GM21360 (cell line): ENCODE data around the gene SMTNL2.

Experiments
- ATAC-seq: cut with Tn5 transposase; IDR thresholded peaks from one replicate; pipeline ENCODE4 v1.9.1; 2021; ENCODE audit warnings: mild to moderate bottlenecking, moderate library complexity; ENCODE audit not compliant: unreplicated experiment

SMTNL2 gene

GRCh38 chr17:4545217-4545951 is 38.9 kb upstream of the SMTNL2 start:
- ATAC-seq, result no peak

- ATAC-seq, result no peak
Measured at GRCh38 chr17:4547118-4547906, 37.0 kb upstream of the SMTNL2 start.

DNA sequence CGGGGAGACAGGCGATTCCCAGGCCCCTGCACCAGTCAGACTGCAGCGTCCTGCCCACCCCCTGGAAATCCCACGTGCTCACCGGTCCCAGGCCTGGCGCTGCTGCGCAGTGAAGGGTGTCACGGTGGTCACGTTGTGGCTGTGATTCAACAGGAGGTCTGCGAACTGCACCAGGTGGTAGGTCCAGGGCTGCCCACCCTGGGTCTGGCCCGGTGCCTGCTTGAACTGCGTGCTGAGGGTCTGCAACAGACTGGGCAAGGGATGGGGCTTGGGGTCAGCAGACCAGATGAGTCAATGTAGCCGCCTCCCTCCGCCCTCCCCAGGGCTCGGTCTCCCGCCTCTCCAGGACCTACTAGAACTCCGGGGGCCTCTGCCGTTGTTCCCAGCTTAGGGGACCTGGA is 36.3 kb upstream of the SMTNL2 start:
- ATAC-seq, result no peak

GRCh38 chr17:4548721-4549531 is 35.4 kb upstream of the SMTNL2 start:
- no peak for ATAC-seq

DNA sequence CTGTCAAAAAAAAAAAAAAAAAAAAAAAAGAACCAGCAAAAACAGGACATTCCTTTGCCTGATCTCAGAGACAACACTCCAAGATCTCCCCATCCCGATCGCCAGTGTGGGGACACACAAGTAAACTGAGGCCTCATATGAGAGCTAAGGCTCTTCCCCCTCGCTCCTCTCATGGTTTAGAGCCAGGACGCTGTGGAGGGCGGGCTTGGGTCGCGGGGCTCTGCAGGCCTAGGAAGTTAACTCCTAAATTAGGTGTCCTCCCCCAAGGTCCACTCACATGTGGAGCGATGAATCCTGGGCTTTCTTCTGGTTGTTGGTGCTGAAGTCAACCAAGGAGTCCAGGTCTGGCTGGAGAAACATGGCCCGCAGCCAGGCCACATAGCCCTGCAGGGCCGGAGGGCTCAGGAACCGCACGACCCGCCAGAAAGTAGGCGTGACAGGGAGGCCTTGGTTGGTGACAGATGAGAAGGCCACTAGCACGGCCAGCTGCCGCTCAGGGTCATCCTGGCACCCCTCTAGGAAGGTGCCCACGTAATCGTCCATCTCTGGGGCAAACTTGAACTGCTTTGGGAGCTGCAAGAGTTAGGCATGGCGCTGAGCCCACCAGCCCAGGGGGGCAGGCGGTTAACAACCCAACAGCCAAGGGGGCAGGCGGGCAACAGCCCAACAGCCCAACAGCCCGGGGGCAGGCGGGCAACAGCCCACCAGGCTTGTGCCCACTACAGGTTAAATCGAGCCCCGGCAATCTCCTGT is 34.4 kb upstream of the SMTNL2 start:
- ATAC-seq, result no peak

DNA sequence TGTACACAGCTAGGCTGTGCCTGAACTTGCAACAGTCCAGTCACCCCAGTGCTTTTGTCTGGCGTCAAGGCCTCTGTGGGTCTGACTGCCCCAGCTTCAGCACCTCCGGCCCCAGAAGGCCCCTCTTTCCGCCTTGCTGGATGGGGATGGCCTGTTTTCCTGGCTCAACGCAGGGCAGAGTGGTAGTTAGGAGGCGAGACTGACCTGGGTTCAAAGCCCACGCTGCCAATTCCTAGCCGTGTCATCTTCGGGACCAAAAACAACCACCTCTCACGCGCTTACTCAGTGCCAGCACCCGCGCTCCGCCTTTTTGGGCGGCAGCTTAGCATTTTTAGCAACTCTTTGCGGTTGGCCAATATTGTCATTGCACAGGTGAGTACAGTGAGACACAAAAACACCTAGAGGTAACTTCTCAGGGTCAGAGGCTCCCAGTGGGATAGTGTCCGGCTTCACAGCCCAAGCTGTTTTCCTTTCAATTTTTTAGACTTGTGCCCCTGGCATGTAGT is 33.7 kb upstream of the SMTNL2 start:
- ATAC-seq, result no peak

DNA sequence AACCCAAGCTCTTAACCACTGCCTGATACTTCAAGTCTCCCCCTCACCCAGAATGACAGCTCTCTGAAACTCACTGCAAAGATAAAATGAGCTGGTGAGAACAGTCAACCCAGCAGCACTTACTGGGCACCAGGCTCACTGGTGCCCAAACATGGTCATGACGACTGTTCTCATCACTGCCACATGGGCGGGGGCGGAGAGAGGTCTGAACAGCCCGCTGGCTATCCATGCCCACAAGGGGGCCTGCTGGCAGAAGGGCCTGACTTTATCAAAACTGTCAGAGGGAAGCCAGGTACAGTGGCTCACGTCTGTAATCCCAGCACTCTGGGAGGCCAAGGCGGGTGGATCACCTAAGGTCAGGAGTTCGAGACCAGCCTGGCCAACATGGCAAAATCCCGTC is 33.2 kb upstream of the SMTNL2 start:
- no peak for ATAC-seq

DNA sequence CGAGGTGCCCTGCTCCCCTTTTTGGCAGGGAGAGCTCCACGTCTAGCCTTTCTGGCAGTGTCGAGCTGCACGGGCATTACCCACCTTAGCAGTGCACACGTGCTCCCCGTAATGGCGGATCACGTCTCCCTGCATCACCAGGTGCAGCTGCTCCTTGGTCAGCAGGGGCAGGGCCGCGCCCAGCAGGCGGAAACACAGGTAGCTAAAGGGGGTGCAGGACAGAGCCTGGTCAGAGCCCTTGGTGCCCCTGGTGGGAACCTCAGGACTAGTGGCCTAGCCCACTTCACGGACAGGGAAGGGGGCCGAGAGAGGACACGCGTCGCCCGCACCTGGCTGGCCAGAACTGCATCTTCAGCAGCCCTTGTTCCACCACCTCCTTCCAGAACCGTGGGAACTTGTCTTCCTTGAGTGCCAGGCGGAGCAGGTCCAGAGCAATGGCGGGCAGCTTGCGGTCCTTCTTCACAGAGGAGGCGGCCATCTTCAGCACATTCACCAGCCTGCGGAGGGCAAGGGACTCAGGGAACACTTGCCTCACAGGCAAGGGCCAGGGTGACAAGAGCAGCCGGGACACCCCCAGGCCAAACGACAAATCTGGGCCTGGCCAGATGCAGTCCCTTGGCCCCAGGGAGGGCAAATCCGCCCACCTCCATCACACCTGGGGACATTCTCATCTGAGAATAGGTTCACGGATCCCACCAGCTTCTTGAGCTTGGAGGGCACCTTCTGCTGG is 32.4 kb upstream of the SMTNL2 start:
- no peak for ATAC-seq

DNA sequence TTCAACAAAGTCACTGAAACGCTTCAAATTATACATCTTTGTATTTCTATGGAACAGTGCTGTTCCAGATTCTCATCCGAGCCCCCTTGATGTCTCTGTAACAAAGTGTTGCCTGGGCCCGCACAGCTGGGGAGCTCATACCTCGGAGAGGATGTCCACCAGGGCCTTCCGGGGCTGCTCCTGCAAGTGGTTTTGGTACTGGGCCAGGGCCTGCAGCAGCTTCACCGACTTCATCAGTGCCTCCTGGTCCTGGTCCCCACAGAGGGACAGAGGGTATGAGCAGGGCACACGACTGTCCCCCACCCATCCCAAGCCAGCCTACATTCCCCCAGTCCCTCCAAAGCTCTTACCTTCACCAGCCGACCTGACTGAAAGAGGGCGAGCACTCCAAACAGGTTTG is 30.7 kb upstream of the SMTNL2 start:
- no peak for ATAC-seq

- ATAC-seq, result no peak
Measured at GRCh38 chr17:4554441-4554996, 29.8 kb upstream of the SMTNL2 start.

DNA sequence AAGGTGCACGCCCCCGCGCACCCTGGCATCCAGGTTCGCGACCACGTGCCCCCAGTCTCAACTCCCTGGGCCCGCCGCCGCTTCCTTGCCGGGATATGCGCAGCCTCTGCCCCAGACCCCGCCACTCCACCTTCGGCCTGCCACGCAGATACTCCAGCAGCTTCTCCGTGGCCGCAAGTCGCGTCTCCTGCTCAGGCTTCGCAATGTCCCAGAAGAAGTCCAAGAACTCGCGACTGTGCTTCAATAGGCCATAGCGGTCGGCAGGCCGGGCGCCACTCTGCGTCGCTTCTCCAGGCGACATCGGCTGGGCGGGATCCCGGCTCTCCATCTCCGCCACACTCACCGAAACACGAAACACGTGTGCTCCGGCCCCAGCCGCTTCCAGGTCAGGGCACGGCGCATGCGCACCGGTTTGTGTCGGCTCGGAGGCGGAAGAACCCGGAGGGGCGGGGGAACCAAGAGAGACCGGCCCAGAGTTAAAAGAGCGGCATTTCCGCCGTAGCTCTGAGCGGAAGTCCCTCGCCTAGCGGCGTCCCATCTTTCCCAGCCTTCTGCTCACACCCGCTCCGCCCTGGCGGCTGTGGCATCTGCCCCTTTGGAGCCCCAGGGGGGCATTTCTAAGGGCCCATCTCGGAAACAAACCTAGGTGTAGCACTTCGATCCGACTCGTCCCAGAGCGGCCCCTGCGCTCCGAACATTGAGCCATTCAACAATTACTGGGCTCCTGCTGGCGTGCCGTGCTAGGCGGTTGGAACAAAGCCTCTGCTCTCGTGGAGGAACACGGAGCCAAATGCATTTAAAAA is 29.1 kb upstream of the SMTNL2 start, which contains the start of gene MYBBP1A:
MYBBP1A (minus strand) TSS at position 388 of the 803 bp plus-strand sequence; CDS start at position 328, 60 bp downstream.
- ATAC-seq, result peak; percentile 73

DNA sequence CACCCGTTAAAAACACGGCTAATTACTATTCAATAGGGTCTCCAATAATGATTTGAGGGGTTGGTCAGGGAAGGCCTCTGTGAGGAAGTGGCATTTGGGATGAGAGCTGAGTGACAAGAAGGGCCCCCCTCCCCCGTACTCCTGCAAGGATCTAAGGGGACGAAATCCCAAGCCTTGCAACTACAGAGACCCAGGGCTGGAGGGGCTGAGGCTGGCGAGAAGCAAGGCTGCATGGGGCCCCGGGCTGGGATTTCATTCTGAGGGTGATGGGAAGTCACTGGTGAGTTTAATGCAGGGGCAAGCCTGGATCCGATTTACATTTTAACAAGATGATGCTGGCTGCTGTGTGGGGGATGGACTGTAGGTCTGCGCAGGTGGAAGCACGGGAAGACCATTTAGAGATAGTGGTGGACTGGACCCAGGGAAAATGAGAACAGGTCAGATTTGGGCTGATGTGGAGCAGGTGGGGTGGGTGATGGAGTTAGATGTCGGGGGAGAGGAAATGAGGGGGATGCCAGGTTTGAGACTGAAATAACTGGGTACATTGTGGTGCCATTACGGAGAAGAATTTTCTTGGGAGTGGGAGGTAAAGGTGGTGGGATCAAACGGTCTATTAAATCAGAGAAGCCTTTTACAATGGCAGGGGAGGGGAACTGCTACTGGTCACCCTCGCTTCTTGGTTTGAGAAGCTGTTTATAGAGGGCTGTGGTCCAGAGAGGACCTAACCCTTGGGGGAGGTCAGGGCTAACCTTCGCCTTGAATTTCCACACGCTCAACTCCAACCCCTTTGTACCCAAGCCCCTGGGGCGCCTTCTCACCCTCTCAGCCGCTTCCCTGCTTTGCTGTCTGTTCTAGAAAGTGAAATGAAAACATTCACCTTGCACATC is 28.2 kb upstream of the SMTNL2 start:
- ATAC-seq, result no peak

- ATAC-seq, result no peak
Measured at GRCh38 chr17:4556996-4557395, 27.3 kb upstream of the SMTNL2 start.

GRCh38 chr17:4557626-4558346 is 26.5 kb upstream of the SMTNL2 start:
- no peak for ATAC-seq

DNA sequence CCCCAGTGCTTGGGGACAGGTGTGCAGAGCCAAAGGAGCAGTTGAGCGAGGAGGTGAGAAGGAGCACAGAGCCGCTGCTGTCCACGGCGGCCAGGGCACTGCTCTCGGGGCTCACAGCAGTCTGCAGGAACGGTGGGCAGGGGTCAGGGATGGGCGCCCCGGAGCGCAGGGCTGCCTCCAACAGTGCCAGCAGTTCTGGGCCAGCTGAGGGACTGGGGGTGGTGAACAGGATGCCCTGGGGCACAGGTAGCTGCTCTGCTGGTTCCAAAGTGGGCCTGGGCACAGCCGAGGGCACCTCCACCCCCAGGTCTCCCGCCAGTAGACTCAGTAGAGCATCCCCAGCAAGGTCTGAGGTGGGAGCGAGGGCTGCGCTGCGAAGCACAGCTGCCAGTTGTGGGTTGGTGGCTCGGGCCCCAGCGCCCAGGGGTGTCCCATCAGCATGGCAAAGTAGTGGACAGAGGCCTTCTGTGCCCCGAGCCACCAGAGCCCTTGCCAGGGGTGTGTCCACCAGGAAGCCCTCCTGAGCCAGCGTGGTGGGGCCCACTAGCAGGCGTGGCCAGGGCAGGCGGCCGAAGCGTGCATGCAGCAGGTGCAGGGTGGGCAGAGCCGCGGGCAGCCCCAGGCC is 25.9 kb upstream of the SMTNL2 start:
- ATAC-seq, result no peak

- no peak for ATAC-seq
Measured at GRCh38 chr17:4559139-4559791, 25.1 kb upstream of the SMTNL2 start.
